Fibroblast of skin of right quadriceps (primary cell): Measurements from ENCODE around the gene FUT1.
"Not testable (repeated sequence)": the region's sequence is repeated elsewhere in the genome, so short reads cannot be mapped to it uniquely, and the experiment has no call there.

ENCODE experiments used
- DNase-seq: peaks from one replicate; pipeline ENCODE4 v3.0.0-alpha.2; 2013

The FUT1 gene

GRCh38 chr19:48768171-48768753 is 15.8 kb upstream of the FUT1 start:
- not testable (repeated sequence) for DNase-seq

GRCh38 chr19:48765816-48766215 is 13.4 kb upstream of the FUT1 start:
- not testable (repeated sequence) for DNase-seq

GRCh38 chr19:48760504-48761205 is 8.2 kb upstream of the FUT1 start:
- DNase-seq: no peak

GRCh38 chr19:48757741-48758144 is 5.3 kb upstream of the FUT1 start:
- no peak for DNase-seq

GRCh38 chr19:48757089-48757675 is 4.7 kb upstream of the FUT1 start:
- DNase-seq: no peak

GRCh38 chr19:48756686-48757085 is 4.2 kb upstream of the FUT1 start:
- no peak for DNase-seq

GRCh38 chr19:48756212-48756611 is 3.8 kb upstream of the FUT1 start:
- DNase-seq: no peak

GRCh38 chr19:48755787-48756186 is 3.3 kb upstream of the FUT1 start:
- no peak for DNase-seq

GRCh38 chr19:48755084-48755641 is 2.7 kb upstream of the FUT1 start, which contains the start of gene FGF21:
Gene FGF21, plus strand, starts transcription at chr19:48755524. Its CDS starts 713 bp downstream, at chr19:48756237.
- DNase-seq: peak; percentile 12

- no peak for DNase-seq
These were observed 471 bp downstream of the FUT1 start for GRCh38 chr19:48751845-48752495.

- DNase-seq: no peak
These were observed 1.5 kb downstream of the FUT1 start for GRCh38 chr19:48750771-48751504.

GRCh38 chr19:48750351-48750750 is 2.1 kb downstream of the FUT1 start:
- DNase-seq: no peak

- no peak for DNase-seq
These were observed 2.8 kb downstream of the FUT1 start for GRCh38 chr19:48749571-48750198.

GRCh38 chr19:48746738-48747575 is 5.5 kb downstream of the FUT1 start, which contains the start of gene IZUMO1:
Gene IZUMO1, minus strand, starts transcription at chr19:48746909. Its CDS starts 1,050 bp downstream, at chr19:48745859.
- peak; percentile 90 for DNase-seq

GRCh38 chr19:48746110-48746509 is 6.3 kb downstream of the FUT1 start:
- DNase-seq: no peak

- DNase-seq: peak; percentile 53
These were observed 7.0 kb downstream of the FUT1 start for GRCh38 chr19:48745208-48745995.

- no peak for DNase-seq
These were observed 10.3 kb downstream of the FUT1 start for GRCh38 chr19:48742096-48742495.

- no peak for DNase-seq
These were observed 11.1 kb downstream of the FUT1 start for GRCh38 chr19:48741129-48741999.
